ENCODE results near the gene ZNF454. TPM values are rescaled to one million over a fixed set of nuclear protein-coding genes. Genes with fewer than 3 reads are reported as not detected.

The ZNF454 gene
- polyA plus RNA-seq, 4 donors = 5.8 to 8.4 (median 6.7) TPM

DNA sequence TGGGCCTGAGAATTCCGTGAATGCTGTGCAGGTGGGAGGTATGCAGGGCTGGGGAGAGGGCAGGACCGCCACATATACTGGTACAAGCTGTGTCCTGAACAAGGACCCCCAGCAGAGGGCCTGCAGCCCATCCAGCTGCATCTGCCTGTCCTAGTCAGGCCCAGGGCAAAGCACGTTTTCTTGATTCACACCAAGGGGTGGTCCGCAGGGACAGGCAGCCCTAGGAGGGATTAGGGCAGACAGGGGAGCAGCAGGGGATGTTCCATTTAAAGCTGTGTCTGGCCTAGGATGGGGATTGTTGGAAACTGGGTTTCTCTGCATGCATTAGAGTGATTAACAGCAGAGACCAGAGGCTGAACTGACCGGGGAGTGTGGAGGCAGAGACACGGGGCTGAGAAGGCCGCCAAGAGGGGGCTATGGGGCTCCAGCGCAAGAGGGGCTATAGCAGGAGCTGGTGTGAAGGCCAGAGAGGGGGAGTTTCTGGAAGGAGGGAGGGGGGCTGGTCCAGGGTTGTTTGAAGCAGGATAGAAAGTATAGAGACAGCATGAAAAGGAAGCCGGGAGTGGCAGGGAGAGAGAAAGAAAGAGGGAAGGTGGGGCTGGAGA is 51.4 kb downstream of the ZNF454 start:
- DNase-seq (ENCODE audit: low read depth in 4 of 4, low spot score in 3 of 4) = no peak

DNA sequence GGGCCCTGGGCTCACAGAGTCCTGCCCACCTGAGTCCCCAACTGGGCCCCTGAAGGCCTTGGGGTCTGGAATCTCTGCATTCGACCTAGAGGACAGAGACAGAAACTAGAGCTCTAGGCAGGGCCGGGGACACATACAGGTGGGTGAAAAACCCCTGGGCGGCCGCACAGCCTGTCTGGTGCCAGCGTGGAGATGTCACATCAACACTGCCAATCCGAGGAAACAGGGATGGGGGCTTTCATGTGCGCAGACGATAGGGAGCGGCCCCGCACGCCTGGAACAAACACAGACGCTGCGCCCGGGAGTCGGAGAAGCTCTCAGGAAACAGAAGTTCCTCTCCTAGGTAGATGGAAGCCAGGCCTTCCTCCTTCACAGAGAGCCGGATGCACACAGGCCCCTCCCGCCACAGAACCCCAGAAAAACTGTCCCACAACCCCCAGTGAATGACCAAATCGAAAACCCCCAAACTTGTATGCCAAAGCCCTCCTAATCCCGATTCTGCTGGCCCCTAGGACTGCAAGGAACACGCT is 52.3 kb downstream of the ZNF454 start:
- no peak for DNase-seq (ENCODE audit: low read depth in 4 of 4, low spot score in 3 of 4)

DNA sequence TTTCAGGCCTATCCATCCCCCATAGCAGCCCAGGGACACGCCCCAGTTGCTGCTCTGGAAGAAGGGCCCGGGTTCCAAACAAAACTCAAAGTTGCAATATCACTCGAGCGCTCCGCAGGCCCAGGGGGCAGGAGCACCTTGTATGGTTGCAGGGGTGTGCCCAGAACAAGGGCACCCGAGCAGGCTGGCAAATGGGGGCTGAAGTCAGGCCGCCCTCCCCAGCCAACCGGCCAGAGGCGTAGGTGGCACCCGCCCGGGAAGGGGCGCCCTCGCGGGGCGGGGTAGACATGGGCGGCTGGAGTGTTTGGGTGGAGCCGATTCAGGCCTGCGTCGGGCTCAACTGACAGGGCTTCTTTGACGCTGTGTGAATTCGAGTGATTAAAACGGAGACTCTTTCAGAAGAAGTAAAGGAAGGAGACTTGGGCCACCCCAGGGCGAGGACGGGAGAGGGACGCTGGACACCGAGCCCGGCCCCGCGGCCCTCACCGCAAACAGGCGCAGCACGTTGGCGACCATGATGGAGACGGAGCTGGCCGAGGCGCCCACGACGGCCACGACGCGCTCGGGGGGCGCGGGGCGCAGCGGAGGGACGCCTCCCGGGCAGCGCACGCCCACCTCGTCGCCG is 53.1 kb downstream of the ZNF454 start:
- DNase-seq (ENCODE audit: low read depth in 4 of 4, low spot score in 3 of 4) = no peak

DNA sequence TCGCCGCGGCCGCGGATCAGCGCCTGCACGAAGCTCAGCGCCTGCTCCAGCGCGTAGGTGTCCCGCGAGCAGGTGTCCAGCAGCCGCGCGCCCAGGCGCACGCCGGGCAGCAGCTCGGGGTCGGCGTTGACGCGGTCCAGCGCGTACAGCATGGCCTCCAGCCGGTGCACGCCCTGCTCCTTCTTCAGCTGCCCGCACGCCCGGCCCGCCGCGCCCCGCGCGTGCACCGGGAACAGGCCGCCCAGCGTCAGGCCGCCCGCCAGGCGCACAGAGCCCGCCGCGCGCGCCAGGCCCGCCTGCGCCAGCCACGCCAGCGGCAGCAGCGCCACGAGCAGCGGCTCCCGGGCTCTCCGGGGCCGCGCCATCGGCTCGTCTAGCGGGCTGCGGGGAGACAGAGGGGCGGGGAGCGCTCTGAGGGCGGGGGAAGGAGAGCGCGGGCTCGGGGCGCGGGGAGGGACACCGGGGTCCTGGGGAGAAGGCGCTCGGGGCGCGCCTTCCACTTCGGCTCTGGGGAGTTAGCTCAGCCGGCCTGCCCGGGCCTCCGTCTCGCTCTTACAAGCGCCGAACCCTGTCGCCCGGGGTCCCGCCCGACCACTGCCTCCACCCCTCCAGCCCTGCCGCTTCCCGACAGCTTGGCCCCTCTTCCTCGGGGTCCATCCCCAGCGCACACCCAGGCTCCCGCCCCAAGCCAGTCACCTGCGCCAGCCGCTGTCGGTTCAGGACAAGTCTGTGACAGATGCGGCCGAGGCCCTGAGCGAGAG is 53.8 kb downstream of the ZNF454 start, which contains the start of gene GRM6:
Gene GRM6, minus strand, starts transcription at position 741 of the 761 bp plus-strand sequence. Its CDS starts 376 bp downstream, at position 365.
- DNase-seq (ENCODE audit: low read depth in 4 of 4, low spot score in 3 of 4) = no peak

DNA sequence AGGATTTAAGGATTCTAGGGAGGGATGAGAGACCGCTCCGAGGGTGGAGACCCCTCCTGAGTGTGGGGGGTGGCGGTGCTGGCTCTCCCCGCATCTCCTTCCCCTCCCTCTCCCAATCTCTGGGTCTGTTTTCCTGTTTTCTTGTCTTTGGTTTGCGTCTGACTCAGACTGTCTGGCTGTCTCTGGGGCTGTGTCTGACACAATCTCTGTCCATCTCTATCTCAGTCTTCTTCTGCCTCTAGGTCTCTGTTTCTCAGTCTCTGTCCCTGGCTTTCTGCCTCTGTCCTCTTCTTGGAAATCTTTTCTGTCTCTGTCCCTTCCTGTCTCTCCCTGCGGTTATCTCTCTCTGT is 54.3 kb downstream of the ZNF454 start:
- no peak for DNase-seq (ENCODE audit: low read depth in 4 of 4, low spot score in 3 of 4)

DNA sequence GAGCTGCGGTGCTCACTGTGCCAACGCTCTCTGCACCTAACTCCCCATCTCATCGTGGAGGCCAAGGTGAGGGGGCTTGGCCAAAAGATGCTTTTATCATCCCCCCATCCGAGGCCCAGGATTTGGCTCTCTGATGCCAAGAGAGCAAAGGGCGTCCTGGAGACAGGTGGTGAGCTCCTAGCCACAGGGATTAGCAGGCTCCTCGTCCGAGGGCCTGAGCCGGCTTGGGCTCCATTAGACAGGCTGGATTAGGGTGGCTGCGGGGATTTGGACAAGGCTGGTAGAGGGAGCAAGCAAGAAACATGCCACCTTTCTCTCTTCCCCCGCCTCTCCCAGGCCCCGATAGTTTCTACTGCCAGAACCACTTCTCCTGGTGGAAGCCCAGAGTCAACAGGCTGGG is 55.2 kb downstream of the ZNF454 start:
- no peak for DNase-seq (ENCODE audit: low read depth in 4 of 4, low spot score in 3 of 4)

DNA sequence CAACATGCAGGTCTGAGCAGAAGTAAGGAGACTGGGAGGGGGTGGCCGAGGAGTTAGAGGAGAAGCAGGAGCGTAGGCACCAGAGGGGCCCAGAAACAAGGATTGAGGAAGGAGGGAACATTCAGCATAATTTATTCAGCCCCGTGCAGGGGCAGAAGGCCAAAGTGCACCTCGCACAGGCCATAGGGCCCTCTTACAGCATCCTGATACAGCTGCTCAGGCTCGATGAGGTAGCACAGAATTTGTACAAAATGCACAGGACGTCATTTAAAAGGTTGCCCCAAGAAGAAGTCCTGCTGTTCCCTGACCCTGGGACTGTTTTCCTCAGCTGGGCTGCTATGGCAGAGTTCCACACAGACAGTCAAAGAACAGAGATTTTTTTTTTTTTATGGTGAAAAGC is 56.2 kb downstream of the ZNF454 start:
- DNase-seq (ENCODE audit: low read depth in 4 of 4, low spot score in 3 of 4) = no peak

DNA sequence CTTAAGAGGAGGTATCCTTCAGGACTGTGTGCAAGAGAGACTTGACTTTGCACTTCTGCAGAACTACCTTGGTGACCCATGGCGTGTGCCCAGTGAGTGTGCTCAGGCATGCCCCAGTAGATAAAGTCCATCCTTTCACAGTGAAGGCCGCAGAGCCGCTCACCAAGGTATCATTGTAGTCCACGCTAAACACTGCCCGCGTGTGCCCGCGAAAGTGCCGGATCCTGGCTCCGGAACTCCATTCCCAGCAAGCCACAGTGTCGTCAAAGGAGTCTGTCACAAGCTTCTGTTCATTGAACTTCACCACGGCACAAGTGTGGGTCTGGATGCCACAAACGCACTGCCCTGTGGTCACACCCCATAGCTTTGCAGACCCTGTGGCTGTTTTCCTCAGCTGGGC is 57.4 kb downstream of the ZNF454 start:
- DNase-seq (ENCODE audit: low read depth in 4 of 4, low spot score in 3 of 4) = no peak

DNA sequence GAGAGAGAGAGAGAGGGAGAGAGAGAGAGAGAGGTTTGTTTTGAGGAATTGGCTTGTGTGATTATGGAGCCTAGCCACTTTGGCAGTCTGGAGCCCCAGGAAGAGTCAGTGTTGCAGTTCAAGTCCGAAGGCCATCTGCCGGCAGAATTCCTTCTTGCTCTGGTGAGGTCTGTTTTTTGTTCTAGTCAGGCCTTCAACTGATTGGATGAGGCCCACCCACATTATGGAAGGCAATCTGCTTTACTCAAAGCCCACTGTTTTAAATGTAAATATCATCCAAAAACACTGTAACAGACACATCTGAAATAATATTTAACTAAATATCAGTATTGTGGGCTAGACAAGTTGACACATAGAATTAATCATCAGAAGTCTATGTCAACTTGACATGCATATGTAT is 65.6 kb downstream of the ZNF454 start:
- DNase-seq (ENCODE audit: low read depth in 4 of 4, low spot score in 3 of 4) = no peak

DNA sequence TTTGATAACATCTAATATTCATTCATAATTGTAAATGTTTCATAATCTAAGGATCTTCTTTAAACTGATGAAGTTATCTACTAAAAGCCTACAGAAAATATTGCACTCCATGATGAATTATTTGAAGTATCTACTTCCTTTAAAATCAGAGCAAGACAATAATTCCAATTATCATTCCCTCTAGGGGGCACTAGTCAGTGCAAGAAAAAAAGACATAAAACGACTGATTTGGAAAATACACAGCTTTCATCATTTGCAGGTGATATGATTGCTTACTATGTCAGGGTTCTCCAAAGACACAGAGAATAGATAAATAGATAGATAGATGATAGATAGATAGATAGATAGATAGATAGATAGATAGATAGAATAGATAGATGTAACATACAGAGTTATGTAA is 67.7 kb downstream of the ZNF454 start:
- DNase-seq (ENCODE audit: low read depth in 4 of 4, low spot score in 3 of 4) = no peak

Other genes starting within 250 kb of the ZNF454 start
- 10 to 100 TPM; 19.3 to 26.4 (median 23.5) TPM for gene ZNF354A, start 210.5 kb upstream of the ZNF454 start, polyA plus RNA-seq (ENCODE audit: insufficient read length in 4 of 4)
- 10 to 100 TPM; 21.3 to 30.8 (median 23.6) TPM for gene ZNF354B, start 81.2 kb upstream of the ZNF454 start, polyA plus RNA-seq (ENCODE audit: insufficient read length in 4 of 4)
- gene ZFP2, start 45.3 kb upstream of the ZNF454 start, polyA plus RNA-seq (ENCODE audit: insufficient read length in 4 of 4) = 1 to 10 TPM; 4.7 to 9.2 (median 8.0) TPM
- 1 to 10 TPM in 2 of 4 donors, under 1 TPM in 2; 0.49 to 1.4 (median 0.82) TPM for gene GRM6, start 54.1 kb downstream of the ZNF454 start, polyA plus RNA-seq (ENCODE audit: insufficient read length in 4 of 4)
- gene ZNF879, start 82.6 kb downstream of the ZNF454 start, polyA plus RNA-seq (ENCODE audit: insufficient read length in 4 of 4) = 10 to 100 TPM in 1 of 4 donors, 1 to 10 TPM in 3; 5.6 to 10.5 (median 7.7) TPM
- 10 to 100 TPM; 15.7 to 22.4 (median 19.3) TPM for gene ZNF354C, start 119.2 kb downstream of the ZNF454 start, polyA plus RNA-seq (ENCODE audit: insufficient read length in 4 of 4)